ENCODE results near the gene B4GALT6.
"Not testable (repeated sequence)": the region's sequence is repeated elsewhere in the genome, so short reads cannot be mapped to it uniquely, and the experiment has no call there.

The B4GALT6 gene, protein sequence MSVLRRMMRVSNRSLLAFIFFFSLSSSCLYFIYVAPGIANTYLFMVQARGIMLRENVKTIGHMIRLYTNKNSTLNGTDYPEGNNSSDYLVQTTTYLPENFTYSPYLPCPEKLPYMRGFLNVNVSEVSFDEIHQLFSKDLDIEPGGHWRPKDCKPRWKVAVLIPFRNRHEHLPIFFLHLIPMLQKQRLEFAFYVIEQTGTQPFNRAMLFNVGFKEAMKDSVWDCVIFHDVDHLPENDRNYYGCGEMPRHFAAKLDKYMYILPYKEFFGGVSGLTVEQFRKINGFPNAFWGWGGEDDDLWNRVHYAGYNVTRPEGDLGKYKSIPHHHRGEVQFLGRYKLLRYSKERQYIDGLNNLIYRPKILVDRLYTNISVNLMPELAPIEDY

DNA sequence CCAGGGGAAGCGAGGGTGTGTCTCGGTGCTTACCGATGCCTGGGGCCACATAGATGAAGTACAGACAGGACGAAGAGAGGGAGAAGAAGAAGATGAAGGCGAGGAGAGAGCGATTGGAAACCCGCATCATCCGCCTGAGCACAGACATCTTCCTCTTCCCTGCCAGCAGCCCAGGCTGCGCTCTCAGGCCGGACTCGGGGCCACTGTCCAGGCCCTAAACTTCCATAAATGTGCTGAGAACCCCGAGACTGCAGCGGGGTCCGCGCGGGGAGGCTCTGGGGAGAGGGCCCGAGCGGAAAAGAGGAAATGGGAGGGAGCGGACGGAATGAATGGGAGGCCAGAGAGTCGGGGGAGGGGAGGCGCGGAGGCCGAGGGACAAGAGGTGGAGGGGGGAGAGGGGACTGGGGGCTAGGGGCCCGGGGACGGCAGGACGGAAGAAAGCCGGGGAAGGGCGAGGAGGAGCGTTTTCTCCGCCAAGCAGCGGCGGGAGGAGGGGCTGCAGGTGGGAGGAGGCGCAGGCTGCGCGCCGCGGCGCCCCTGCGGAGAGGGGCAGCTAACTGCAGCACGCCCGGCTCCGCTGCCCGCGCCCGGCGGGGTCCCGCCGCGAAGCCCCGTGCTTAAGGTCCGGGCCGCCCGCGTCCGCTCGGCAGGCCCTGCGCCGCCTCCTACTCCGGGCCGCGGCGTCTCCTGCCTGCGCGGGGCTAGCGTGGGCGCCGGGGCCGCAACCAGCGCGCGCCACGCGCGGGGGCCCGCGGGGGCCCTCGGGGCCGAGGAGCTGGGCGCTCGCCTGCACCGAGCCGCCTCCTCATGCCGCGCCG lies at the start of gene B4GALT6:
B4GALT6 (minus strand) TSS at position 303 of the 818 bp plus-strand sequence; CDS start at position 148, 155 bp downstream.
- peak; percentile 41 for DNase-seq (ENCODE audit: low spot score)

DNA sequence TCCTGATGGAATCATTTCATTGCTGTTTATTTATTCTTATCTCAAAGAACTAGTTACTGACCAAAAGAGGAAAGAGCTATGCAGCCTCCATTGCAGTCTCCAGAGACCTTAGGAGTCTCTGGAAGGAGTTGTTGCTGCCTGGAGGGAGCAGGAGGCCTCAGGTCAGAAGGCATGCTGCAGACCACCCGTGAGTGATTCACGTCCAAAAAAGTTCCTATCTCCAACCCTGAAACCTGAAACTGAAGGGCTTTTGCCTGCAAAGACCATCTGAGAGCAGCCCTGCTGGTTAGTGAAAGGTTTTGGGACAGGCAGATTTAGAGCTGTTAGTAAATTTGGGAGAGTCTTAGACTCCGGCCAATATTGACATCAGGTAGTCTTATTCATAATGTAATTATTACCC lies 47.2 kb upstream of the B4GALT6 start:
- DNase-seq (ENCODE audit: low spot score): no peak

DNA sequence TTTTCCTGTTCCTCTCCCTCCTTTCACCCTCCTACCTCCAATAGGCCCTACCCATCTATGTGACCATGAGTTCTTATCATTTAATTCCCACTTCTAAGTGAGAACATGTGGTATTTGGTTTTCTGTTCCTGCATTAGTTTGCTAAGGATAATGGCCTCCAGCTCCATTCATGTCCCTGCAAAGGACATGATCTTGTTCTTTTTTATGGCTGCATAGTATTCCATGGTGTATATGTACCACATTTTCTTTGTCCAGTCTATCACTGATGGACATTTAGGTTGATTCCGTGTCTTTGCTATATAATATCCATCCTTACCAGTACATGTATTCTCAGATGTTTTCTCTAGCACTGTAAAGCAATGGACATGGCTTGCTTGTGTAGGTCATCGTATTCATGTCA lies 44.8 kb upstream of the B4GALT6 start:
- not testable (repeated sequence) for DNase-seq (ENCODE audit: low spot score)

DNA sequence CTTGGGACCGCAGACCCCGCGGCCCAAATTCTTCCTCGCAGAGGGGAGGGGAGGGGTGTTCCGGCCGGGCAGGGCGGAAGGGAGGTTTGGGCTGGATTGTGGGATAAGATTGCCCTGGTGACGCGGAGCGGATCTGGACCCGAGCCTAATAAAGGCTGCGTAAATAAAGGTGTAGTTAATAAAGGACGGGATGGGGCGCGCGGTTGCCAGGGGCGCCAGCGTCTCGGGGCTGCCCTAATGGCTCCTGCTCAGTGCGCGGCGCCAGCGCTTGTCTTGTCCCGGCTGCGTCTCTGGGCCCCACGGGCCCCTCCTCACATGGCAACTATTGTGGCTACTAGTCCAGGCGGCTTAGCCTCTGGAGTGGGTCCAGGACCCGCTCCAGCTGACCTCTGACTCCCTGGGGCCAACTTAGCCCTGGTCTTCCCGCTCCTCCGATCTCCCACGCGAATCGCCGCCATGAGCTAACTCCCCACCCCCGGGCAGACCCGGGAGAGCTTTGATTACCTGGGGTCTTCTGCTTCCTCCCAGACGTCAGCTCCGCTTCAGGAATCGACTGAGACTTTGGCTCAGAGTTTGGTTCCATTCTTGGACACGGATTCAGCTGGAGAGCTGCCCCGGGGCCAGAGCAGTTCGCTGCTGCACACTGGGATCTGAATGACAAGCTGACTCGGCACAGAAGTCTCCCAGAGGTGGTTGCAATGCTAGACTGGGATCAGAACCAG lies 39.8 kb upstream of the B4GALT6 start:
- DNase-seq (ENCODE audit: low spot score): peak; percentile 9

DNA sequence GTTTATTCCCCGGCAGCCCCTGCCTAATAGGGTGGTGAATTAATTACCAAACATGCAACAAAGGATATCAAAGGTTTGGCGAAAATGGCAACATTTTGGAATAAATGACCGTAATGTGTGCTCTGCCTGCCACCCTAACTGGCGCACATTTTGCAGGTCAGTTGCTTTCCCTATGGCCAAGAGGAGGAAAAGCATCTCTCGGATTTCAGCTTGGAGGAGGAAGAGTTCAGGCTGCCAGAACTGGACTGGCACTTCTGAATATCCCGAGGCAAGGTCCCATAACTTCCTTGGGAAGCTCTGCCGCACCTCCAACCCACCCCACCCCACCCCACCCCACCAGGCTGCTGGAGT lies 39.2 kb upstream of the B4GALT6 start:
- no peak for DNase-seq (ENCODE audit: low spot score)

DNA sequence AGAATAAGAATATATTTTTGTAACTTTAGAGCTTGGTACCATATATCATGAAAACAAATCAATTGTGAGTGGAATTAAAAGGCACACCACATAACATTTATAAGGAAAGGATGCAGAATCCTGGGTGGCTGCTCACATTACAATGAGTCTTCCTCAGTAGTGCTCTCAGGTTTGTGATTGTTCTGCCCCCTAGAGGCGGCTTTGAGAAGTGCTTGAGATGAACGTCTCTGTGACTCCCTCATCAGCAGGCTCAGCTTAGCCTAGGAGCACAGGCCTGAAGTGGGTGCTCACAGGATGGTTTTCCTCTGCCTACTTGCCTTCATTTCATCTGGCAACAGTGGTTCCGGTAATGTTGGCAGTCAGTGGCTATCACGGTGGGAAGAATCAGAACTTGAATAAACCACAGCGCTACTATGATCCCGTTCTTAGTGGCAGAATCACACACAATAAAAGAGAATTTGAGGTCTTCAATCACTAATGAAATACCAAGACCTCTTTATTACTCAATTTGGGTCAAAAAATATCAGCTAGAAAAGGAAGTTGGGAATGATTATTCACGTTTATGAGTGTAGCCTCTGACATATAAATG lies 38.1 kb upstream of the B4GALT6 start:
- peak; percentile 33 for DNase-seq (ENCODE audit: low spot score)

DNA sequence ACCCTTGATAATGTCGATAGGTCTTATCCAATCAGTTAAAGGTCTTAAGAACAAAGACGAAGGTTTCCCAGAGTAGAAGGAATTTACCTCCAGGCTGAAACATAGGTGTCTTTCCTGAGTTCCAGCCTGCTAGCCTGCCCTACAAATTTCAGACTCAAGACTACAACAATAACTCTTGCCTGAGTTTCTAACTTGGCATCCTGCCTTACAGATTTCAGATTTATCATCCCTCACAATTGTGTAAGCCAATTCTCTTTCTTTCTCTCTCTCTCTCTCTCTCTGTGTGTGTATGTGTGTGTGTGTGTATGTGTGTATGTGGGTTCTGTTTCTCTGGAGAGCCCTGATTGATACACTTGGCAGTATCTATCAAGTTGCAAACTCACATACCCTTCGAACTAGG lies 37.2 kb upstream of the B4GALT6 start:
- DNase-seq (ENCODE audit: low spot score): no peak

DNA sequence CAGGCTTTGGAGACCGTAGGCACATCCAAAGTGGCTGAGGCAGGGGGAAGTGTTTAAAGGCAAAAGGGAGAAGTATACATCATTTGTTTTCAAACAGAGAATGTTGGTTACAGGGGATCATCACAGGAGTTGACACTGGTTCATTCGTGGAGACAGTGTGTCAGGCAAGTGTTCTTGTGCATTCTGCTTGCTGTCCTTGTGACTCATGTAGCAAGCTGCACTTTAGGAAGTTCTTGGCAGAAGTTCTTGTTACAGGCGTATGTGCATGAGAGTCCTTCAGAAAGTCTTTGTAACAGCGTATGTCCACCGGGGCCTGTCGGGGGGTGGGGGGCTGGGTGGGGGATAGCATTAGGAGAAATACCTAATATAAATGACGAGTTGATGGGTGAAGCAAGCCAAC lies 36.5 kb upstream of the B4GALT6 start:
- no peak for DNase-seq (ENCODE audit: low spot score)

DNA sequence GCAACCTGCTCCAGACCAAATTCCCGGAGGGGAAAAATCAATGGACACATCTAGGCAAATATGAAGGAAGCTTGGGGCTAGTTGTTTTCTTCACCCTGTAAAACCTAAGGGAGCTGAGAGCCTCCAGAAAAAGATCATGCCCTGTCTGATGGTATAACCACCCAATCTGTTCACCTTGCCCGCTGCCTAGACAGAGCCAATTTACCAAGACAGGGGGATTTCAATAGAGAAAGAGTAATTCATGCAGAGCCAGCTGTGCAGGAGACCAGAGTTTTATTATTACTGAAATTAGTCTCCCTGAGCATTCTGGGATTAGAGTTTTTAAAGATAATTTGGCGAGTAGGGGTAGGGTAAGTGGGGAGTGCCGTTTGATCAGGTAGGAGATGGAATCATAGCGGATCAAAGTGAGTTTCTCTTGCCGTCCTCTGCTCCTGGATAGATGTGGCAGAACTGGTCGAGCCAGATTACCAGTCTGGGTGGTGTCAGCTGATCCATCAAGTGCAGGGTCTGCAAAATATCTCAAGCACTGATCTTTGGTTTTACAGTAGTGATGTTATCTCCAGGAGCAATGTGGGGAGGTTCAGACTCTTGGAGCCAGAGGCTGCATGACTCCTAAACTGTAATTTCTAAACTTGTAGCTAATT lies 35.1 kb upstream of the B4GALT6 start:
- no peak for DNase-seq (ENCODE audit: low spot score)

DNA sequence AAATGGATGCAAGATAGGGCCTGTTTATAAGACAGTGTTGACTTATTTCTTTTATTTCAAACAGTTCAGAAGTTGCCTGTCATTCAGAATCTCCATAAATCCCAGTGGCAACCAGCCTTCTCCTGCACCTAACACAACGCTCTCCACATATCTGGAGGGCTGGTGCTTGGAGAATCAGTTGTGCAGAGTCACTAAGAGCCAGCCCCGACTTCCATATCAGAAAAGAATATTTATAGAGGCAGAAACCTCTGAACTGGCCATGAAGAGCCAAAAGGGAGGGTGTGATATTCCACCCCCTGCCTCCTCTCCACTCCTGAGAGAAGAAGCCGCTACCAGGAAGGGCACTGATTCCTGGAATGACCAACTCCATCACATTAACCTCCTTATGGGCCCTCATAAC lies 34.0 kb upstream of the B4GALT6 start:
- no peak for DNase-seq (ENCODE audit: low spot score)

DNA sequence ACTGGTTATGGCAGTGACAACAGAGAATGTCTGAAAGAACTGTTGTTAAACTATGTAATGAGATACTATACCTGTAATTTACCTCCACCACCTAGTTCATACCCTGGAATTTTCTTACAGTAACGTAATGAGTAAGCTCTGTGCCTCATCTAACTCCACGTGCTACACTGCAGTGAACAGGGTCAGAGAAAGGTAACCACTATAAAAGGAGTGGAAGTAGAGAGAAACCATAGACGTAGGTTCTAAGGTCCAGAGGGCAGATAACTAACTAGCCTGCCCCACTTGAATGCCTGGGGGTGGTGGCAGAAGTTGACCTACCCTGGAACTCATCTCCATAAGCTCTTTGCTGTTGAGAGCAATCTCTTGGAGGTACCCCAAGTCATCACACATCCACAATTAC lies 32.0 kb upstream of the B4GALT6 start:
- DNase-seq (ENCODE audit: low spot score): no peak

DNA sequence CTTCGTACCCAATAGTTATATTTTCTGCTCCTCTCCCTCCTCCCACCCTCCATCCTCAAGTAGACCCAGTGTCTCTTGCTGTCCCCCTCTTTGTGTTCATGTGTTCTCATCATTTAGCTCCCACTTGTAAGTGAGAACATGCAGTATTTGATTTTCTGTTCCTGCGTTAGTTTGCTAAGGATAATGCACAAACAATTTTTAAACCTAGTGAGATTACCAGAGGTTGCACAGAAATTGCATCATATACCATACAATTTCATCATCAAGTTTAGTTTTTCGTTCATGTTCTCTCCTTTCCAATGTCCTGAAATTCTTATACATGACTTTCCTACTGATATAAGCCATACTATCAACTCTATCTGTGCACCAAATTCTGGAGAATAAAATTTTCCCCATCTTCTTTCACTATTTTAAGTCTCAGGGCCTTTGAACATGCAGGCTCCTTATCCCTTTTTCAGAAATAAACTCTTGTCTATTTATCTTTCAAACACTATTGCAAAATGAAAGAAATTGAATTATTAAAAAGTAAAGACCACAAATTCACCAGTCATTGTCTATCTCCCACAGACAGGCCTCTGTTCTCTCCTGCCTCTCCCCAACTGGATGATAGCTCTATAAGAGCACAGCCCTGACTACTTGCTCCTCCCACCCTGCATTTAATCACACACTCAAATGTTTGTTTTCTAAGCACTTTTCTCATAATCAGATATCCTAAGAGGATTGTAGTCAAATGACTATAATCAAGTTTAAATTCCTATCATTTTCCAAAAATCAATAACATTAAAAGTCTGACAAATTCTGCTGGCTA lies 27.2 kb upstream of the B4GALT6 start:
- DNase-seq (ENCODE audit: low spot score): no peak

DNA sequence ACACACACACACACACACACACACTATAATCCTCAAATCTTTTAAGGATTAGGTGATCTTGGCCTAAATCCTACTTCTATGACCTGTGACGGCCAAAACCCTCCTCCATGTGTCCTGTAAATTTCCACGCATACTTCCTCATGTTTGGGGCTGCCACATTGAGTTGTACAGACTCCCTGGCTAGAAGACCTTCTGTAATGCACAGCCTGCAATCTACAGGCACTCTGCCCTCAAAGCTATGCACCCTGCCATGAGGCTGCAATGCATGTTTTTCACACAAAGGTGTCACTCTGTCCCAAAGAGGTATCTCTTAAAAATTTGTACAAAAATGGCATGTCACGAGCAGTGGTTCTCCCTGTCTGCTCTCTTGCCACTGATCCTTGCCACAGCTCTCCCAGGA lies 26.4 kb upstream of the B4GALT6 start:
- DNase-seq (ENCODE audit: low spot score): no peak

DNA sequence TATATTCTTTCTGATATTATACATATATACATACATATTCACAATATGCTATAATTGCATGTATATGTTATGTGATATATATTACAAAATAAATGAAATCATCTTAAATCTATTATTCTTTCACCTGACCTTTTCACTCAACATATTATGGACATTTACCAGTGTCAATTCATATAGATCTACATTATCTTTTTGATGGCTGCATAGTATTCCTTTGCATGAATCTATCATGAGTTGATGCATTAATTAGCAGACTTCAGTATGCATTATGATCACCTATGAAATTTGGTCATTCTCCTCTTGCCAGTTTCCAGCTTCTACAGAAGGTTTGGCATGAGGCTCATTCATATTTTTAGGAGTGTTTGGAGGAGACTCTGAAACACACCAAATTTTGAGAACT lies 23.4 kb upstream of the B4GALT6 start:
- no peak for DNase-seq (ENCODE audit: low spot score)

DNA sequence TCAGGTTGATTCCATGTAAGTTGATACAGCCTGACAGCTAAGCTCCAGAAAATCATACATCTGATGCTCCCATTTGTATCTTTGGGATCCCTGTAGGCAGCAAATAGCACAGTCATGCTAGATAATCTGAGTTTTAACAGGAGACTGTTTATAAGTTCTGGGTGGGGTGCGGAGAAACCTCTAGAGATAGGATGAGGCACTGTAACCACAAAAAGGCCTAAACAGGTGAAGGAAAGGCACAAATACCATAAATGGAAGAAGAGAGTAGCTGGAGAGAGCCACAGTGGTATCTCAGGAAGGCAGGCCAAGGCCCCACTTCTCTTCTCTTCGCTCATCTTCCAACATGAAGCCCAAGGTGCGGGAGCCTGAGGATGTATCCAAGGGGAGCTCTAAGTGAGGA lies 18.1 kb upstream of the B4GALT6 start:
- no peak for DNase-seq (ENCODE audit: low spot score)

DNA sequence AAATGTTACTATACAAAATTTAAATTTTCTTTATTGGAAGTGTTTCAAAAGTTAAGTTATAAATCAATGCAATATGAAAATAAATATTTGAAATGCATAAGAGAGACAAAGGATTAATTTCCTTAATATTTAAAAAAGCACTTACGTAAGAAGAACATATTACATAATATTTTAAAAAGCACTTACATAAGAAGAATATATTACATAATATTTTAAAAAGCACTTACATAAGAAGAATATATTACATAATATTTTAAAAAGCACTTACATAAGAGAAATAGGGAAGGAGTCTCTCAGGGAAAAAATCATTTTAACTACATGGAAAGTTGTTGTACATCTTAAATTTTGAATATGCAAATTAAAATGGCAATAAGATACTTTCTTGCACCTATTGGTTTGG lies 17.4 kb upstream of the B4GALT6 start:
- no peak for DNase-seq (ENCODE audit: low spot score)

DNA sequence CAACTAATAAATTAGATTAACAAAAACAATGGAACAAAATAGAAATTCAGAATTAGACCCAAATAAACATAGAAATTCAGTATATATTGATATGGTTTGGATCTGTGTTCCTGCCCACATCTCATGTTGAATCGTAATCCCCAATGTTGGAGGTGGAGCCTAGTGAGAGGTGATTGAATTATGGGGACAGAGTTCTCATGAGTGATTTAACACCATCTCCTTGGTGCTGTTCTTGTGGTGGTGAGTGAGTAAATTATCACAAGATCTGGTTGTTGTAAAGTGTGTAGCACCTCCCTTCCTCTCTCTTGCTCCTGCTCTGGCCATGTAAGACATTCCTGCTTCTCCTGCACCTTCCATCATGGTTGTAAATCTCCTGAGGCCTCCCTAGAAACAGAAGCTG lies 16.6 kb upstream of the B4GALT6 start:
- DNase-seq (ENCODE audit: low spot score): no peak

DNA sequence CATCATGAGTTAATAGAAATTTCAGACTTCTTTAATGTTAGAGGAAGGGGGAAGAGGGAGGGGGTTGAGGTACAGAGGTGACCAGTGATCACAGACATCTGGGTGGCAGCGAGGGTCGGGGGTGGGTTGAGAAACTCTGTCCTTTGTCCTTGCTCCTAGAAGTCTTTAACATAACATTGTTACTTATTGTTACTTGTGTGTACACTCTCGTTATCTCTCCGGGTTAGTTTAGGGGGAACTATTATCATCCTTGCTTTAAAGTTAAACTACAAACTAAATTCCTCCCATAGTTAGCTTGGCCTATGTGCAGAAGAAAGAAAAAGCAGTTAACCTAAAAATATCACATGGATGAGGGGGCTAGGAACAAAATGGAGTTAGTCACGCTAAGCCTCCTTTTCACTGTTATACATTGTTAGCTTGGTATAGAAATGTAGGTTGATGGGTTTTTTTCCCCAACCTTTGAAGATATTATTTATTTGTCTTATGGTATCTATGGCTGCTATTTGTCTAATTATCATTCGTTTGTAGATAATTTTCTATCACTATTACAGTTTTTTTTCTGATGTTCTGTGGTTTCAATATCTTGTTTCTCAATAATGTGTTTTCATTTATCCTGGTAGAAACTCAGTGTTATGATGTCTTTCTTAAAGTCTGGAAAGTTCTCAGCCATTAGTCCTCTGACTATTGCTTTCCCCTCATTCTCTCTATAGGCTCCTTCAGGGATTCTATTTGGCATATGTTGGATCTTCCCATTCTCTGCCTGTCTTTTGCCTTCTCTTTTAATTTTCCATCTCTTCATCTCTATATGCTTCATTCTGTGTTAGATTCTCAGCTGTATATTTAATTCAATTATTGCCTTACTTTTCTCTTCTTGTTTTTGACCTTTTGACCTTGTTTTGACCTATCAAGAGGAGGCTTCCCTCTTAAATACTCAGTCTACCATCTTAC lies 13.2 kb upstream of the B4GALT6 start:
- DNase-seq (ENCODE audit: low spot score): no peak

DNA sequence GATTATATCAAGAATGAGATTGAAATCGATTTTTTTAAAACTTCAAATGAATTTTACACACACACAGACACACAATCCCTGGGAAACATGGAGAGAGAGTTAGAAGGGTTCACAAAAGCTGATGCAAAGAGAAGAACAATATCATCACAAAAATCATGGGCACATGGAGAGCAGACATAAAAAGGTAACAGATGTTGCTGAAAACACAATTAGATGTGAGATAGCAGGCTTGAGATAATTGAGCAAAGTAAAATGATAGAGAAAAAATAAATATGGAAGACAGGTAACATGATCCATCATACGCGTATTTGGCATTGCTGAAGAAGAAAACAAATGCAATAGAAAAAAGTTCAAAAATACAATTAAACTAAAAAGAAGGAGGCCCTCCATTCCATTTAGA lies 11.6 kb upstream of the B4GALT6 start:
- no peak for DNase-seq (ENCODE audit: low spot score)

DNA sequence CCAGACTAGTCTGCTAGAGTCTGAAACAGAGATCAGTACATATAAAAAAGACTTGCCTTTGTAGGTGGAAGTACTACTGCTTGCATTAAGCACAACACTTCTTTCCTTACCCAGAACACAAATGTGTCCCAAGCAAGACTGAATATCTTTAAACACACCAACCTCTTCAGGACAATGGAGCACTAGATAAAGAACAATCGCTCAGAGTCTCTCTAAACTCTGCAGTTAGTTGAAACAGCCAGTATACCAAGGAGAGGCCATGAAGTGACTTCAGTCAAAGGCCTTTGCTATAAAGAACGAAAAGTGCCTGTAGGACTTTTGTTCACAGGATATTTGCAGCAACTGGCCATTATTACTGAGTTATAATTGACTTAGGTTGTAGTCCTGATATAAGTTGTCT lies 9.9 kb upstream of the B4GALT6 start:
- DNase-seq (ENCODE audit: low spot score): no peak

Measured in HuH-7 (cell line).